Body of pancreas (tissue), 4 donors: ENCODE measurements around the gene RNLS. TPM values are rescaled to one million over a fixed set of nuclear protein-coding genes. Genes with fewer than 3 reads are reported as not detected.

Experiments used
- ATAC-seq: fragments of 150-250 bp; one replicate; pipeline ENCODE4 v1.9.1; 2016
- DNase-seq, 4 donors: peaks; one replicate each; pipeline ENCODE4 v3.0.0-alpha.2; 2019
- H3K27ac ChIP-seq, 4 donors: fragments of 200-600 bp; sonication (generic); 1 replicate in 3 of 4; 2 replicates in 1 of 4; pipeline versions ENCODE4 v1.5.1 to v1.6.1; 2016 to 2019; ENCODE audit warnings: mild to moderate bottlenecking in 1 of 4, mixed read lengths in 1 of 4, moderate library complexity in 1 of 4
- H3K27me3 ChIP-seq, 2 donors: fragments of 200-600 bp; sonication (generic); one replicate each; pipeline ENCODE4 v1.6.0; 2016; ENCODE audit warnings: mild to moderate bottlenecking in 1 of 2
- H3K36me3 ChIP-seq, 2 donors: fragments of 200-600 bp; sonication (generic); replicated peaks in 1 of 2; 2 replicates each; pipeline ENCODE4 v1.5.1; 2016; ENCODE audit warnings: low read depth in 2 of 2; ENCODE audit not compliant: insufficient read depth in 1 of 2
- H3K4me1 ChIP-seq: fragments of 200-600 bp; sonication (generic); one replicate; pipeline ENCODE4 v1.6.0; 2016
- H3K4me3 ChIP-seq, 2 donors: fragments of 200-600 bp; sonication (generic); 1 replicate in 1 of 2; 2 replicates in 1 of 2; pipeline ENCODE4 v1.5.1; 2016 to 2019
- H3K9me3 ChIP-seq, 3 donors: fragments of 200-600 bp; sonication (generic); 1 replicate in 2 of 3; 2 replicates in 1 of 3; pipeline ENCODE4 v1.5.1; 2016
- POLR2A ChIP-seq, 3 donors: fragments of 450-650 bp; IDR thresholded peaks; one replicate each; pipeline ENCODE4 v1.6.1; 2016; ENCODE audit warnings: antibody characterized with exemption in 3 of 3, mild to moderate bottlenecking in 2 of 3
- WGBS, 2 donors: methylation state at CpG; one replicate each; pipeline ENCODE4 v1.1.5; 2017; 5-methylcytosine and 5-hydroxymethylcytosine counted together
- intact Hi-C: fragments of 100-400 bp; cut with DNase I; formaldehyde crosslinking; loops from one replicate; pipeline ENCODE4 v1.15.1; 2023
- total RNA-seq, 2 donors: library from RNA; depleted of rRNA; stranded (reverse); fragments of >200 nt; gene quantifications; one replicate each; pipeline ENCODE4 v1.1.0, GENCODE V29; 2016
- TF ChIP-seq, protein P1 (sequence below), 7 experiments: fragments of 450-650 bp in 4 of 7; fragments of 200-600 bp in 3 of 7; sonication (generic) in 3 of 7; IDR thresholded peaks; one replicate each; pipeline ENCODE4 v1.5.1; 2016 to 2019; ENCODE audit warnings: antibody characterized with exemption in 7 of 7

RNLS gene
- total RNA-seq, 2 donors from 2014 or later: 7.9 to 26.5 TPM

DNA sequence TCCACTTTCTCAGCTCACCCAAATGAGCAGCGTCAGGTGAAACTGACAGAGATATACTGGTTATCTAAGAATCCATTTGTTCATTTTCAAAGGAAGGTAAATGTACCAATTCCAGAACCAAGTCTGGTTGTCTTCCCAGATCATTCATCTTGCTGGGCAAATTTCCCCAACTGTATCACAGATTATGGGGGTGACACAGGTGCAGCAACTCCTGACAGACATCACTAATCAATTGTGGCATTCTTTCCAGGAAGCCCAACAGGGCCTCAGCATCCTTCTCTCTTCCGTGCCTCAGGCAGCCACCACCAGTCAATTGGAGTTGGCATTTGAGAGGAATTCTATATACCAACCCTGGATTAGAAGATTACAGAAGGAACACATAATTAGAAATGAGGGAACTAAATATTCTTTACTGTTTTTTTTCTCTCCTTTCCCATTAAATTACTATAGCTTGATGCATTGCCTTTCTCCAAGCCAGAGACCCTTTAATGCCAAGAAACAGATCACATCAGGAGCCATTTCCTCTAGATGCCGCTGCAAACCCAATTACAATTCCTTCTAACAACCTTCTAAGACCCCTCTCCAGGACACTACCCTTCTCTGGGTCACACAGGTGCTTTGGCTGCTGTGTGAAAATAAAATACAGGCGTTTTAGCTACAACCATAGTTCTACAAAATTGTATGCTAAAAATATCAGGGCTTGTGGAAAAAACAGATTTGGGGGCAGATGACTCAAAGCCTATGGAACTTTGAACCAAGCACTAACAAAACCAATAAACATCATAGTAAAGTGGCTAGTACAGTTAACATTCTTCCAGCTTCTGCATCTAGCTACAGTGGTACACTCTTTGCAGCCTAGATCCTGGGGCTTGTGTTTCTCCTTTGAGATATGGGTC is 291.6 kb downstream of the RNLS start:
- DNase-seq (peak; percentile 11 to 46 (median 20)), ATAC-seq (peak; percentile 77)
- intact Hi-C loops: no loop called here
- 56 to 60% methylated on average over 4 of the region's 4 CpGs for WGBS, 2 donors
- no peaks in the 10 kb centered on the region for H3K36me3 ChIP-seq
- no peaks in the 10 kb centered on the region for H3K9me3 ChIP-seq
- H3K27ac ChIP-seq: peak overlapping the region in 1 of 4 donors; percentile 28
- no peak overlapping the region for H3K4me3 ChIP-seq
- H3K4me1 ChIP-seq: peaks cover 30% of the 10 kb centered on the region
- no peaks in the 10 kb centered on the region for H3K27me3 ChIP-seq
- TF ChIP-seq, protein P1, sequence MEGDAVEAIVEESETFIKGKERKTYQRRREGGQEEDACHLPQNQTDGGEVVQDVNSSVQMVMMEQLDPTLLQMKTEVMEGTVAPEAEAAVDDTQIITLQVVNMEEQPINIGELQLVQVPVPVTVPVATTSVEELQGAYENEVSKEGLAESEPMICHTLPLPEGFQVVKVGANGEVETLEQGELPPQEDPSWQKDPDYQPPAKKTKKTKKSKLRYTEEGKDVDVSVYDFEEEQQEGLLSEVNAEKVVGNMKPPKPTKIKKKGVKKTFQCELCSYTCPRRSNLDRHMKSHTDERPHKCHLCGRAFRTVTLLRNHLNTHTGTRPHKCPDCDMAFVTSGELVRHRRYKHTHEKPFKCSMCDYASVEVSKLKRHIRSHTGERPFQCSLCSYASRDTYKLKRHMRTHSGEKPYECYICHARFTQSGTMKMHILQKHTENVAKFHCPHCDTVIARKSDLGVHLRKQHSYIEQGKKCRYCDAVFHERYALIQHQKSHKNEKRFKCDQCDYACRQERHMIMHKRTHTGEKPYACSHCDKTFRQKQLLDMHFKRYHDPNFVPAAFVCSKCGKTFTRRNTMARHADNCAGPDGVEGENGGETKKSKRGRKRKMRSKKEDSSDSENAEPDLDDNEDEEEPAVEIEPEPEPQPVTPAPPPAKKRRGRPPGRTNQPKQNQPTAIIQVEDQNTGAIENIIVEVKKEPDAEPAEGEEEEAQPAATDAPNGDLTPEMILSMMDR (IDR thresholded peaks at IDR 0.05): no peak
- TF ChIP-seq POLR2A (IDR thresholded peaks at IDR 0.05): no peak

DNA sequence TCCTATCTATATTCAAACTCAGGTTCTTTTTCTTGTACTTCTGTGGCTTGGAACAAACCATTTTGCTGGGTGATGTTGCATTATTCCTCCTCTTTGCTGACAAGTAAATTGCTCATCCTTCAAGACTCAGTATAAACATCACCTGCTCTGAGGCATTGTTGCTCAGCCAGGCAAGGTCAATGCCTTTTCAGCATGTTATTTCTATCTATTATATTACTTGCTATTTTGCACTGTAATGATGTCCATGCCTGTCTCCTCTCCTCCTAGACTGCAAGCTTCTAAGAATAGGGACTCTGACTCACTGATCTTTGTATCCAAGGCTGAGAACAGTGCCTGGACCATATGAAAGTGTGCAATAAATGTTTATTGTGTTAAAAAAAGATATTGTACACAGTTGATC is 293.8 kb downstream of the RNLS start:
- Histone ChIP-seq H3K4me3 (no peak overlapping the region), H3K27ac (no peak overlapping the region), H3K27me3 (no peaks in the 10 kb centered on the region), H3K36me3 (no peaks in the 10 kb centered on the region), H3K4me1 (peaks cover 30% of the 10 kb centered on the region), H3K9me3 (no peaks in the 10 kb centered on the region)
- ATAC-seq (no peak), DNase-seq (no peak)
- intact Hi-C loops: no loop called here
- TF ChIP-seq, protein P1 (IDR thresholded peaks at IDR 0.05): no peak
- no peak for TF ChIP-seq POLR2A (IDR thresholded peaks at IDR 0.05)

DNA sequence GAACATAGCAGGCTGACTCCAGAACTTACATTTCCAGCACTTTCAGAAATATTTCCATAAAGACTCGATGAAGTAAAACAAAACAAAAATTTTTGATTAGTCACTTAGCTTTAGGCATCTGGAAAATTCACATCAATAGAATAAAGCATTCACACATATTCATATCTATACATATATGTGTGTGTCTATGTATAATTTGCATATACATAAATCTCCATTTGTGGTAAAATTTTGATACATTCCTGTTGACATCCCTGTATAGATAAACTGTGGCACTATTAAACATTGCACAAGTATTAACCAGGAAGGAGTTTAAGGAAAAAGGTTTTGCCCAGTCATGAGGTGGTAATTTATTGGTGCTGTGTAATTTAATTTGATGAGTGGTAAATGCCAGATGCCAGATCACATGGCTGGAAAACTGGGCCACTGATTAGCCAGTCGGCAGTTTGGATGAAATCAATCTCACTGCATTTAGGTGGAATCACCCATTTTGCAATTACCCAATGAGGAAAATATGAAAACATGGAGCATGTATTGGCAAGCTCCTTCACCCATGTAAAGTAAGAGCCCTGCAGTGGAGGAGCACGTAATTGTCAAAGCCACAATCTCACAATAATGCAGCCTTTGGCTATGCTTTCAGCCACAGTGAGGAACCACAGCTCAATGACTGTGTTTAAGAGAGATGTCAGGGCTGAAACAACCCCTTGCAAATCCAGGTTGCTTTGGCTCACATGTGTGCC is 294.6 kb downstream of the RNLS start:
- Histone ChIP-seq H3K27me3 (no peaks in the 10 kb centered on the region), H3K4me1 (peaks cover 30% of the 10 kb centered on the region), H3K4me3 (no peak overlapping the region), H3K9me3 (no peaks in the 10 kb centered on the region), H3K27ac (no peak overlapping the region), H3K36me3 (no peaks in the 10 kb centered on the region)
- ATAC-seq (peak; percentile 38), DNase-seq (no peak)
- intact Hi-C loops: no loop called here
- TF ChIP-seq POLR2A (IDR thresholded peaks at IDR 0.05): no peak
- TF ChIP-seq, protein P1 (IDR thresholded peaks at IDR 0.05): no peak
- 71 to 72% methylated on average over 3 of the region's 3 CpGs for WGBS, 2 donors

DNA sequence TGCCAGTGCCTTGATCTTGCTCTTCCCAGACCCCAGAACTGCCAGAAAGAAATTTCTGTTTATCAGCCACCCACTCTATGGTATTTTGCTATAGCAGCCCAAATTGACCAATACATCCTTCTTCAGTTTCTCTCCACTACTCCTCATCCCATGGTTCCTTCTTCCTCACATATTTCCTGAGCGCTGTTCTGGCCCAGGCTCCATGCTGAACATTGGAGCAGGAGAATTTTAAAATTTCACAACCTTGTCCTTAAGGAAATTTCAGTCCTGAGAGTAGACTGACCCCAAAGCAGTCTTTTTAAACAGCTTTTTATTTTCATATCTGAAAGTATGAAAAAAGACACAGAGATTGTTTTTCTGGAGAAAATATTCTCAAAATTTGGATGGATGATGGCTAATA is 297.1 kb downstream of the RNLS start:
- intact Hi-C loops: no loop called here
- WGBS, 2 donors: 91 to 96% methylated on average over 1 of the region's 1 CpG
- DNase-seq (no peak), ATAC-seq (no peak)
- Histone ChIP-seq H3K27ac (no peak overlapping the region), H3K4me1 (peaks cover 17% of the 10 kb centered on the region), H3K27me3 (no peaks in the 10 kb centered on the region), H3K9me3 (no peaks in the 10 kb centered on the region), H3K4me3 (no peak overlapping the region), H3K36me3 (no peaks in the 10 kb centered on the region)
- TF ChIP-seq, protein P1 (IDR thresholded peaks at IDR 0.05): no peak
- TF ChIP-seq POLR2A (IDR thresholded peaks at IDR 0.05): no peak
